GM12801 (cell line): ENCODE results near the gene R3HDM2.

Experiments used
- CTCF ChIP-seq: IDR thresholded peaks from one replicate; pipeline ENCODE4 v1.5.1; 2011; ENCODE audit warnings: control low read depth; ENCODE audit not compliant: insufficient read length; ENCODE audit errors: extremely low read depth

The R3HDM2 gene

GRCh38 chr12:57460468-57460784 is 29.6 kb upstream of the R3HDM2 start:
- TF ChIP-seq CTCF = no peak

GRCh38 chr12:57459750-57460467 is 29.1 kb upstream of the R3HDM2 start, which contains the start of gene GLI1:
TSS of gene GLI1 (plus strand) at chr12:57459785. CDS start at chr12:57463692, 3,907 bp downstream.
- TF ChIP-seq CTCF = no peak

- TF ChIP-seq CTCF = no peak
Observed at GRCh38 chr12:57459055-57459749, 28.4 kb upstream of the R3HDM2 start.

GRCh38 chr12:57458665-57459054 is 27.8 kb upstream of the R3HDM2 start:
- TF ChIP-seq CTCF = no peak

- no peak for TF ChIP-seq CTCF
Observed at GRCh38 chr12:57456737-57457490, 26.1 kb upstream of the R3HDM2 start.

- no peak for TF ChIP-seq CTCF
Observed at GRCh38 chr12:57456145-57456700, 25.4 kb upstream of the R3HDM2 start.

GRCh38 chr12:57455374-57456144 is 24.7 kb upstream of the R3HDM2 start:
- TF ChIP-seq CTCF = no peak
